T-helper 1 cell treated with Interleukin-12 subunit alpha and Interleukin-12 subunit beta and Interleukin-4 antibody, amounts not matched to agents 30 μg/mL and 1 μg/mL, for 36 hours (primary cell): ENCODE results near the gene TBC1D22B.

Experiments used
- H3K27ac Mint-ChIP-seq: one replicate; pipeline ENCODE4 v1.8.0; 2021; ENCODE audit warnings: mild to moderate bottlenecking, mixed read lengths
- H3K27me3 Mint-ChIP-seq: one replicate; pipeline ENCODE4 v1.8.0; 2021; ENCODE audit warnings: low read depth, mixed read lengths
- H3K36me3 Mint-ChIP-seq: one replicate; pipeline ENCODE4 v1.8.0; 2021; ENCODE audit warnings: low read depth, mixed read lengths
- H3K4me1 Mint-ChIP-seq: one replicate; pipeline ENCODE4 v1.8.0; 2021; ENCODE audit warnings: low read depth, mixed read lengths
- H3K4me3 Mint-ChIP-seq: one replicate; pipeline ENCODE4 v1.8.0; 2021; ENCODE audit warnings: mild to moderate bottlenecking, moderate library complexity, mixed read lengths
- H3K9me3 Mint-ChIP-seq: one replicate; pipeline ENCODE4 v1.8.0; 2021; ENCODE audit warnings: mixed read lengths

Gene TBC1D22B

DNA sequence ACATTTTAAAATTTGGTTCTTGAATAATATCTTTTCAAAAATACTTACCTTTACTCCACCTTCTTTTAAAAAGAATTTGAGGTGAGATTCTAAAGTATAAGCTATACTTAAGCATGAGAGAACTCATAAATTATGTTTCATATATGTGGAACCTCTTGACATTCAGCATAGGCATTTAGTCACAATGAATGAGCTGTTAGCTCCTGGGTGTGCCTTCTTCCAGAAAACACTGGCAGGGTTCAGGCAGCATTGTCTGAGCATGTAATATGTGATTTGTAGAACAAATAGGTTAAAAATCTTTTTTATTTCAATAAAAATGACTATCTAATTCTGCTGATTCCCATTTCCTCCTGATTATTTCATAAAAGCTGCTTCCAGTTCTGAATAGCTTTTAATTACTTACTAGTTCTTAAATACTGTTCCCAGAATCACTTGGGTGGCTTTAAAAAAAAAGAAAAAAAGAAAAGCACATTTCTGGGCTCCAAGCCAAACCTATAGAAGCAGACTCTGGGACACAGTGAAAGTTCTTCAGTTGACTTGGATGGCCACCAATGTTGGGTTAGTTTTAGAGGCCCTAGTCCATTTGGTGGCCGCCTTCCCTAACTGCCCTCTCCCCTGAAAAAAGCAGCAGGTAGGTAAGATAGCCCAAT, 116.4 kb downstream of the TBC1D22B start:
- Mint-ChIP-seq H3K36me3 (peaks cover 40% of the 10 kb centered on the region), H3K27me3 (no peaks in the 10 kb centered on the region), H3K4me3 (no peak overlapping the region), H3K9me3 (no peaks in the 10 kb centered on the region), H3K27ac (no peak overlapping the region), H3K4me1 (peaks cover 4% of the 10 kb centered on the region)

DNA sequence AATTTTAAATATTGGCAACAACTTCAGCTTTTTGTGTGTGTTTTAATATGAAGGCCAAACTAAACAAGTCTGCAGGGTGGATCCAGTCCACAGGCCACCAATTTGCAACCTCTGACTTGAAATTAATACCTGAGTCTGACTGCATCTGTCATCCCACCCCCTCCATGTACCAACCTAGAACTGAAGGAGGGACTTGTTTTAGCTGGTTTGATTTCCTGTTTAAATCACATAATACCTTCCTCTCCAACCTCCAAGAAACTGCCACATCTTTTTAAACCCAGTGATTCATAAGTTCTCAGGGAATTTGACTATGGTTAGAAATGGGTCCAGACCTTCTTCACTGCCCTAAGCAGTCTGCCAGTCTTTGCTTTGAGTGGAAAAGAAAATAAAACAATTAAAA, 117.8 kb downstream of the TBC1D22B start:
- Mint-ChIP-seq H3K27me3 (no peaks in the 10 kb centered on the region), H3K9me3 (no peaks in the 10 kb centered on the region), H3K27ac (no peak overlapping the region), H3K4me1 (no peaks in the 10 kb centered on the region), H3K4me3 (no peak overlapping the region), H3K36me3 (peaks cover 32% of the 10 kb centered on the region)

DNA sequence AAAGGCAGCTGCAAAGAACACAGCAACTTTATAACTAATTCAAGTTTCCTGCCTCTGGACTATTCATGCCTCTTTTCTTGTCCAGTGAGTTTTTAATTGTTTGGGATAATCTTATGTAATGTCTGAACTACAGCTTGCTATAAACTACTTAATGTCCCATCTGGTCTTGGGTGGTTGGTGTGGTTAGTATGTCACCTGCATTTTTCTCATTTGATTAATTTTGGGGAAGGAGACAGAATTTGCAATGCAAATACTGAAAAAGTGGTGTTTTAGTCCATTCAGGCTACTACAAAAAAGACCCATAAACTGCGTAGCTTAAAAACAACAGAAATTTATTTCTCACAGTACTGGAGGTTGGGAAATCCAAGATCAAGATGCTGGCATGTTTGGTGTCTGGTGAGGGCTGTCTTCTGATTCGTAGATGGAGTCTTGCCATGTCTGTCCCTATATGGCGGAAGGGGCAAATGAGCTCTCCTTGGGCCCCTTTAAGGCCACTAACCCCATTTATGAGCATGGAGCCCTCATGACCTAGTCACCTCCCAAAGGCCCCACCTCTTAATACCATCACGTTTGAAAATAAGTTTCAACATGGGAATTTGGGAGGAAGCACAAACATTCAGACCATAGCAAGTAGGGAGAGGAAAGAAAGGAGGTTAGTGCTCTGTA, 118.6 kb downstream of the TBC1D22B start:
- peaks cover 30% of the 10 kb centered on the region for H3K36me3 Mint-ChIP-seq
- H3K27me3 Mint-ChIP-seq, result no peaks in the 10 kb centered on the region
- H3K4me1 Mint-ChIP-seq, result no peaks in the 10 kb centered on the region
- no peak overlapping the region for H3K27ac Mint-ChIP-seq
- H3K9me3 Mint-ChIP-seq, result no peaks in the 10 kb centered on the region
- H3K4me3 Mint-ChIP-seq, result no peak overlapping the region

GRCh38 chr6:37381579-37381978, 124.0 kb downstream of the TBC1D22B start:
- Mint-ChIP-seq H3K4me3 (no peak overlapping the region), H3K9me3 (no peaks in the 10 kb centered on the region), H3K36me3 (peaks cover 26% of the 10 kb centered on the region), H3K27me3 (no peaks in the 10 kb centered on the region), H3K4me1 (peaks cover 2% of the 10 kb centered on the region), H3K27ac (no peak overlapping the region)
